Neuronal stem cell (in vitro differentiated cells): ENCODE measurements around the gene SAPCD2. TPM values are rescaled to one million over a fixed set of nuclear protein-coding genes. Genes with fewer than 3 reads are reported as not detected.
A peak's percentile ranks its signal among the peaks of the same experiment; 100 is the strongest.
"Not testable (repeated sequence)": the region's sequence is repeated elsewhere in the genome, so short reads cannot be mapped to it uniquely, and the experiment has no call there.

Experiments used
- DNase-seq: peaks from one replicate; pipeline ENCODE4 v3.0.0-alpha.2; 2013; ENCODE audit warnings: low spot score
- H2AFZ ChIP-seq: one replicate; pipeline ENCODE4 v1.6.1; 2013; ENCODE audit warnings: mild to moderate bottlenecking, low read length, inconsistent platforms
- H2AK5ac ChIP-seq: 2 replicates; pipeline ENCODE4 v1.6.1; 2013; ENCODE audit warnings: low read depth, mild to moderate bottlenecking, inconsistent platforms, low read length, moderate library complexity, mixed read lengths
- H2BK120ac ChIP-seq: 2 replicates; pipeline ENCODE4 v1.6.1; 2013; ENCODE audit warnings: low read depth, mild to moderate bottlenecking, inconsistent platforms, low read length, moderate library complexity, mixed read lengths
- H2BK12ac ChIP-seq: one replicate; pipeline ENCODE4 v1.6.1; 2013; ENCODE audit warnings: low read length, inconsistent platforms
- H2BK15ac ChIP-seq: 2 replicates; pipeline ENCODE4 v1.6.1; 2013; ENCODE audit warnings: mild to moderate bottlenecking, low read length, inconsistent platforms, mixed read lengths
- H2BK5ac ChIP-seq: one replicate; pipeline ENCODE4 v1.6.1; 2013; ENCODE audit warnings: inconsistent platforms, mild to moderate bottlenecking, low read length, moderate library complexity
- H3K14ac ChIP-seq: one replicate; pipeline ENCODE4 v1.6.1; 2013; ENCODE audit warnings: low read length, inconsistent platforms
- H3K18ac ChIP-seq: 2 replicates; pipeline ENCODE4 v1.6.1; 2013; ENCODE audit warnings: low read length, inconsistent platforms
- H3K23ac ChIP-seq: 2 replicates; pipeline ENCODE4 v1.6.1; 2013; ENCODE audit warnings: low read depth, mild to moderate bottlenecking, mixed read lengths, low read length, inconsistent platforms; ENCODE audit not compliant: poor library complexity
- H3K27ac ChIP-seq: replicated peaks from 3 replicates; pipeline ENCODE4 v1.5.1; 2013; ENCODE audit warnings: low read length, inconsistent platforms
- H3K27me3 ChIP-seq, 3 experiments: 2 replicates each; pipeline ENCODE4 v1.6.1; 2013; ENCODE audit warnings: low read length in 3 of 3, mild to moderate bottlenecking in 2 of 3, inconsistent platforms in 1 of 3, low read depth in 1 of 3, mixed read lengths in 1 of 3, moderate library complexity in 1 of 3; ENCODE audit not compliant: control insufficient read depth in 3 of 3, insufficient read depth in 3 of 3
- H3K36me3 ChIP-seq, 2 donors: replicated peaks in 1 of 2; 2 replicates each; pipeline ENCODE4 v1.6.1; 2013; ENCODE audit warnings: low read length in 2 of 2; ENCODE audit not compliant: control insufficient read depth in 2 of 2, insufficient read depth in 2 of 2
- H3K4ac ChIP-seq: 2 replicates; pipeline ENCODE4 v1.6.1; 2013; ENCODE audit warnings: inconsistent platforms, mild to moderate bottlenecking, low read length, moderate library complexity
- H3K4me1 ChIP-seq, 2 donors: 1 replicate in 1 of 2; 2 replicates in 1 of 2; pipeline ENCODE4 v1.6.1; 2013; ENCODE audit warnings: low read length in 2 of 2, low read depth in 1 of 2; ENCODE audit not compliant: control insufficient read depth in 2 of 2, insufficient read depth in 1 of 2
- H3K4me2 ChIP-seq: one replicate; pipeline ENCODE4 v1.6.1; 2013; ENCODE audit warnings: mild to moderate bottlenecking, low read length, inconsistent platforms; ENCODE audit not compliant: insufficient read depth, poor library complexity, severe bottlenecking
- H3K4me3 ChIP-seq, 2 donors: 2 replicates each; pipeline ENCODE4 v1.5.1; 2013; ENCODE audit warnings: low read length in 2 of 2, mild to moderate bottlenecking in 2 of 2, inconsistent platforms in 1 of 2, moderate library complexity in 1 of 2
- H3K79me1 ChIP-seq: one replicate; pipeline ENCODE4 v1.6.1; 2013; ENCODE audit warnings: low read depth, mild to moderate bottlenecking, inconsistent platforms, low read length, moderate library complexity
- H3K9ac ChIP-seq: one replicate; pipeline ENCODE4 v1.6.1; 2013; ENCODE audit warnings: mild to moderate bottlenecking, low read depth, low read length, inconsistent platforms; ENCODE audit not compliant: poor library complexity
- H3K9me3 ChIP-seq, 2 donors: replicated peaks in 1 of 2; 2 replicates each; pipeline versions ENCODE3 to v1.6.1; 2013; ENCODE audit warnings: low read length in 2 of 2, mild to moderate bottlenecking in 2 of 2, inconsistent platforms in 1 of 2, low read depth in 1 of 2, mixed read lengths in 1 of 2, moderate library complexity in 1 of 2; ENCODE audit not compliant: control insufficient read depth in 2 of 2, insufficient read depth in 1 of 2
- H4K8ac ChIP-seq: one replicate; pipeline ENCODE4 v1.6.1; 2013; ENCODE audit warnings: low read depth, mild to moderate bottlenecking, inconsistent platforms, low read length, moderate library complexity
- H4K91ac ChIP-seq: one replicate; pipeline ENCODE4 v1.6.1; 2013; ENCODE audit warnings: low read length, low read depth, mild to moderate bottlenecking, inconsistent platforms; ENCODE audit not compliant: poor library complexity
- WGBS, 2 donors: extraction: QIAGEN DNeasy Blood & Tissue Kit; methylation state at CpG; one replicate each; pipeline ENCODE4 v1.1.7; 2013; ENCODE audit warnings: missing lambda C conversion rate in 2 of 2, mixed read lengths in 1 of 2; ENCODE audit not compliant: insufficient read length in 2 of 2, insufficient replicate concordance in 1 of 2; ENCODE audit errors: extremely low coverage in 2 of 2; 5-methylcytosine and 5-hydroxymethylcytosine counted together
- polyA plus RNA-seq, 2 experiments: library from polyadenylated mRNA; stranded (reverse); fragments of 200-250 nt; gene quantifications; one replicate each; pipeline ENCODE4 v1.2.3, GENCODE V29; 2013

Gene SAPCD2, protein sequence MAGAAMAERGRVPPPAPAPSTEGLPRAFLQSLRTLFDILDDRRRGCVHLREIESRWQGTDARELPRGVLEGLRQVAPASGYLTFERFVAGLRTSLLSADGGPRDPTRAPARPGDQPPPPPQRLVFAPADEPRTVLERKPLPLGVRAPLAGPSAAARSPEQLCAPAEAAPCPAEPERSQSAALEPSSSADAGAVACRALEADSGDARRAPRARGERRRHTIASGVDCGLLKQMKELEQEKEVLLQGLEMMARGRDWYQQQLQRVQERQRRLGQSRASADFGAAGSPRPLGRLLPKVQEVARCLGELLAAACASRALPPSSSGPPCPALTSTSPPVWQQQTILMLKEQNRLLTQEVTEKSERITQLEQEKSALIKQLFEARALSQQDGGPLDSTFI
- 15.6 TPM for polyA plus RNA-seq (2013, experiment 1 of 2)
- polyA plus RNA-seq (2013, experiment 2 of 2), result 16.0 TPM

DNA sequence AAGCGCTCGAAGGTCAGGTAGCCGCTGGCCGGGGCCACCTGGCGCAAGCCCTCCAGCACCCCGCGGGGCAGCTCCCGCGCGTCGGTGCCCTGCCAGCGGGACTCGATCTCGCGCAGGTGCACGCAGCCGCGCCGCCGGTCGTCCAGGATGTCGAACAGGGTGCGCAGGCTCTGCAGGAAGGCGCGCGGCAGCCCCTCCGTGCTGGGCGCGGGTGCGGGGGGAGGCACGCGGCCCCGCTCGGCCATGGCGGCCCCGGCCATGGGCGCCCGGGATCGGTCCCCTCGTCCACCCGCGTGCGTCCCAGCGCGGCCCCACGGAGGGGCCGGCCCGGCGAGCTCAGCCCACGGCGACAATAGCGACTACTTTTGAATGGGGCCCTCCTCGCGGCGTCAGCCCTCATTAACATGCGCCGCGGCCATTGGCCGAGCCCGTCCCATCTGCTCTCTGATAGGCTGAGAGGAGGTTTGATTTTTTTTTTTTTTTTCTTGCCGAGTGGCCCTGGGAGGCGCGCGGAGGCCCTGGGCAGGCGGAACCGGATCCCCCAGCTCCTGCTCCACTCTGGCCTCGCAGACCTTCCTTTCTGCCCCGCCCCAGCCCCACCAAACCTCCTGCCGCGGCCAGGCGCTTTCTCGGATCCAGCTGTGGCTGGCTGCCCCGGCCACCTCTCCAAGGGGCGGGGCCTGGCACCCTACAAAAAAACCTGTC, at the start of gene SAPCD2:
Gene SAPCD2 (minus strand): TSS at position 357 of the 705 bp plus-strand sequence. CDS start 97 bp downstream, at position 260.
- Histone ChIP-seq H4K8ac (peak within 1 kb of the TSS; percentile 76), H3K36me3 (peaks cover 0 to 13% of the 10 kb centered on the region in 2 donors), H3K4me2 (peak within 1 kb of the TSS; percentile 93), H3K79me1 (peaks cover 9% of the 10 kb centered on the region), H3K27me3 (peaks cover 3 to 18% (median 18%) of the 10 kb centered on the region in 3 experiments), H3K4me3 (peak within 1 kb of the TSS; percentile 75 to 87), H2BK12ac (peak within 1 kb of the TSS; percentile 82), H2BK5ac (peak within 1 kb of the TSS; percentile 90), H2AFZ (peak within 1 kb of the TSS; percentile 94), H2AK5ac (peak within 1 kb of the TSS; percentile 90), H3K4me1 (peaks cover 15% of the 10 kb centered on the region in 2 donors), H2BK120ac (peak within 1 kb of the TSS; percentile 87), H3K23ac (peak within 1 kb of the TSS; percentile 85), H3K4ac (no peak within 1 kb of the TSS), H3K18ac (peak within 1 kb of the TSS; percentile 95), H3K9me3 (peaks cover 0 to 2% of the 10 kb centered on the region in 2 donors), H2BK15ac (peak within 1 kb of the TSS; percentile 98), H4K91ac (peak within 1 kb of the TSS; percentile 72), H3K14ac (peak within 1 kb of the TSS; percentile 38), H3K9ac (peak within 1 kb of the TSS; percentile 91), H3K27ac (peak within 1 kb of the TSS; percentile 19)
- no CpG with 5 or more reads among the region's 74 CpGs for WGBS, 2 donors
- DNase-seq, result peak; percentile 86

DNA sequence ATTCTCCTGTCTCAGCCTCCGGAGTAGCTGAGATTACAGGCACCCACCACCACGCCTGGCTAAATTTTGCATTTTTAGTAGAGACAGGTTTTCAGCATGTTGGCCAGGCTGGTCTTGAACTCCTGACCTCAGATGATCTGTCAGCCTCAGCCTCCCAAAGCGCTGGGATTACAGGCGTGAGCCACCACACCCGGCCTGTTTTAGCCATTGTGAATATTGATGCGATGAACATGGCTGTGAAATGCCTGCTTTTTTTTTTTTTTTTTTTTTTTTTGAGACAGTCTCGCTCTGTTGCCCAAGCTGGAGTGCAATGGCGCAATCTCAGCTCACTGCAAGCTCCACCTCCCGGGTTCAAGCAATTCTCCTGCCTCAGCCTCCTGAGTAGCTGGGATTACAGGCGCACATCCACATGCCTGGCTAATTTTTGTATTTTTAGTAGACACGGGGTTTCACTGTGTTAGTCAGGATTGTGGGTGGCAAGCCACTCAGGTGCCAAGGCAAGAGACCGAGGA, 47.8 kb upstream of the SAPCD2 start:
- DNase-seq, H4K8ac ChIP-seq, H3K9ac ChIP-seq, H3K4ac ChIP-seq, H3K18ac ChIP-seq, H3K23ac ChIP-seq, H2BK15ac ChIP-seq, H3K9me3 ChIP-seq, H3K79me1 ChIP-seq, H3K4me3 ChIP-seq, H3K27ac ChIP-seq, H2AFZ ChIP-seq, H2BK12ac ChIP-seq, H2BK5ac ChIP-seq, H2BK120ac ChIP-seq, H3K14ac ChIP-seq, H3K4me2 ChIP-seq, H3K36me3 ChIP-seq, H4K91ac ChIP-seq, H2AK5ac ChIP-seq: not testable (repeated sequence)
- Histone ChIP-seq H3K4me1 (peaks cover 0 to 14% of the 10 kb centered on the region in 2 donors), H3K27me3 (peaks cover 0 to 28% (median 5%) of the 10 kb centered on the region in 3 experiments)
- no CpG with 5 or more reads among the region's 12 CpGs for WGBS, 2 donors

DNA sequence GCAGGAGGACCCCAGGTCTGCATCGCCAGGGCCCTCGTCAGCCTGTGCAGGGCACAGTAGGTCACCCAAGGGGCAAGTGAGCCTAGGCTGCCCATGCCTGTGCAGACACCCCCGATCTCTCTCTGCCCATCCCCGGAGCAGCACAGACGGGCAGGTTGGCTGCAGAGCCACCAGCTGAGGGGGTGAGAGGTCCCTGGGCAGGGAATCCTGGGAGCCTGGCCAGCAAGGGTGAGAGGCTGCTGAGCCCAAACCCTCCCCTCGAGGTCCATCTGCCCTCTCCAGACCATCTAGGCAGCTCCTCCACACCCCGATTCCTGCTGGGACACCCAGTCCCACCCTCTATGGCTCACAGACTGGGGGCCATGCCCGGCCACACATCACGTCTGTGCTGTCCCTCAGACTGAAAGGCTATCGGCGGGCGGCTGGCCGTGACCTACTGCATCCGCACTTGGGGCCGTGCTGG, 46.9 kb upstream of the SAPCD2 start:
- H2AK5ac ChIP-seq, result no peak overlapping the region
- no peak overlapping the region for H2AFZ ChIP-seq
- H3K9me3 ChIP-seq, result no peaks in the 10 kb centered on the region
- H4K8ac ChIP-seq, result no peak overlapping the region
- no peak overlapping the region for H3K4me2 ChIP-seq
- H3K79me1 ChIP-seq, result no peaks in the 10 kb centered on the region
- peak overlapping the region; percentile 36 for H3K9ac ChIP-seq
- H3K18ac ChIP-seq, result no peak overlapping the region
- DNase-seq, result no peak
- no peak overlapping the region for H2BK120ac ChIP-seq
- H3K27ac ChIP-seq, result no peak overlapping the region
- no peak overlapping the region for H2BK12ac ChIP-seq
- H3K23ac ChIP-seq, result no peak overlapping the region
- no peak overlapping the region for H2BK5ac ChIP-seq
- H3K4ac ChIP-seq, result no peak overlapping the region
- H3K4me1 ChIP-seq, result peaks cover 0 to 14% of the 10 kb centered on the region in 2 donors
- no peaks in the 10 kb centered on the region for H3K36me3 ChIP-seq
- no peak overlapping the region for H3K14ac ChIP-seq
- H4K91ac ChIP-seq, result no peak overlapping the region
- H3K4me3 ChIP-seq, result peak overlapping the region in 1 of 2 donors; percentile 14
- no CpG with 5 or more reads among the region's 15 CpGs for WGBS, 2 donors
- no peak overlapping the region for H2BK15ac ChIP-seq
- peaks cover 0 to 34% (median 5%) of the 10 kb centered on the region in 3 experiments for H3K27me3 ChIP-seq
